ENCODE data around the gene U2AF1L4.

DNA sequence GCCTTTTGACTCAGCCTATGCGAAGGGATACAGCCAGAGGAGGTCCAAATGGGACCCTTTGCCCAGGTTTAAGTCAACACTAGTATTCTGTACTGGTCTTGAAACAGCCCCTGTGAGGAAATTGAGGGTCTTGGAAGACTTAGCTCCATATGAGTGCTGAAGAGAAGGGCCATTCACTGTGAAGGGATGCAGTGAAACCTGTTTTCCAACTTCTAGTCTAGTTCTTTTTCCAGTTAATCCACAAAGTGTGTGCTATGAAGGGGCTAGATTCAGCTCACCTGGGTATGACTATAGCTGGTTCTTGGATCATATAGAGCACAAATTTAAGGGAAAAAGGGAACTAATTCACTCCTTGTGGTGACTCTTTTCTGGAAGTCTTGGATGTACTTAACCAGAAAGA, 36.8 kb downstream of the U2AF1L4 start:
- TF ChIP-seq CTCF (IDR thresholded peaks at IDR 0.05; ENCODE audit: poor library complexity) (no peak), EZH2 (IDR thresholded peaks at IDR 0.05; ENCODE audit: borderline replicate concordance) (no peak), EZH2phosphoT487 (IDR thresholded peaks at IDR 0.05; ENCODE audit: low read depth, severe bottlenecking, unreplicated experiment) (no peak)

Data from hepatocyte (in vitro differentiated cells).